HG02852 (cell line): ENCODE data around the gene TMEM175.
"Not testable (repeated sequence)": the region's sequence is repeated elsewhere in the genome, so short reads cannot be mapped to it uniquely, and the experiment has no call there.

Experiments
- ATAC-seq: cut with Tn5 transposase; IDR thresholded peaks from one replicate; pipeline ENCODE4 v1.9.1; 2021; ENCODE audit warnings: mild to moderate bottlenecking, moderate library complexity; ENCODE audit not compliant: unreplicated experiment

TMEM175 gene

GRCh38 chr4:968221-968620 is 36.0 kb downstream of the TMEM175 start:
- ATAC-seq: no peak

- no peak for ATAC-seq
Observed at GRCh38 chr4:968621-969394, 36.5 kb downstream of the TMEM175 start.

GRCh38 chr4:970046-970745 is 37.9 kb downstream of the TMEM175 start:
- no peak for ATAC-seq

DNA sequence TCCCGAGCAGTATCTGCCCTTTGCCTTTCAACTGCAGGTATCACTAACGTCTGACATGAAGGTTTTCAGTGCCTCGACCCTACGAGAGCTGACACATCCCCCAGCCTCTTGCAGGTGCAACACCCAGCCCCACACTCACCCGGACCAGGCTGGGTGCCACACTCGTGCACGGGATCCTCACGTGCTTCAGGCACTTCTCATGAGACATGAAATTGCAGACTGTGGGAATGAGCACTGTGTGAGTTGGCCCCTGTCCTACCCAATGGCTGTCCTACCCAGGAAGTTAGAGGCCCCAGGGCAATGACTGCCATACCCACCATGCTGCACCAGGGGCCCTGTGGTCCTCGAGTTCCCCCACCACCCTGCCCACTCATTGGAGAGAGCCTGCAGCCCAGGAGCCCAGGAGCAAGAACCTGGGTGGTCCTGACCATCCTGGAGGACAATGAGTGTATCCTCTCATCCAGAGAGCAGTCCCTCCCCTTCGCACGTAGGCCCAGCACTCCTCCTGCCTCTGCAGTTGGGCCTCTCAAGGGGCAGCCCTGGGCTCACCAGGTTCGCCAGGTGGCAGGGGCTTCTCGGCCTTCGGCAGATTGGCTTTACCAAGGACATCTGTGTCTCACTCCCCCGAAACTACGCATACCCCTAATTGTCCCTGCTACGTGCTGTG is 38.7 kb downstream of the TMEM175 start:
- ATAC-seq: no peak

DNA sequence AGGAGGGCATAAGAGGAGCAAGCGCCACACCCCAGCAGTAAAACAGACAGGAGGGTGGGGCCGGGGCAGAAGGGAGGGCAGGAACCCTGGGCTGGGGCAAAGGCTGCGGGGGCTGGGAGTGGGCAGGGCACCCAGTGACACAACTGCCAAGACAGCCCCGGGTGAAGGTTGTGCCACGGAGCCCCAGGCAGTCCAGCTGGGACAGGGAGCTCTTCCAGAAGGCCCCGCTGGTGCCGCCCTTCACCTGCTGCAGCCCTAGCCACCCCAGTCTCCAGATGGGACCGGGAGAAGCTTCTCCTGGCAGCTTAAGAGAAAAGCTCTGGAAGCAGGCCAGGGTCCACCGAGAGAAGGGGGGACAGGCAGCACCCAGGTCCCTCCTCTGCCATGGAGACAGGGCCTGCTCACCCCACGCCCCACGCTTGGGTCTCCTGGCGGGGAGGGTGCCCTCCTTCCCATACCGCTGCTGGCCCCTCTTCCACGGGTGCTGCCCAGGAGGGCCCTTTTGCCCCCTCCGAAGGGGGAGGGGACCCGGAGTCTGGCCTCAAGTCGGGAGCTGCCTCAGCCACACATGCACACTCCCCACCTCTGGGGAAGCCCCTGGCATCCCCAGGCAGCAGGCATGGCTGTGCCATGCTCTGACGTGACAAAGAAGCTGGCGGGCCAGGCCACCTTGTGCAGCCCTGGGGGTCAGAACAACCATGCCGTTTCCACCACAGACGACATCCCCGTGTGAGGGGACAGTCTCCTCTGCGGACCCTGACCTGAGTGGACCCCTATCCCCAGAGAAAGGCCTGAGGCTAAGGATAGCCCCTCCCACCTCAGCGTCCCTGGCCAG is 39.6 kb downstream of the TMEM175 start:
- ATAC-seq: no peak

- ATAC-seq: peak; percentile 44
Observed at GRCh38 chr4:972651-973424, 40.6 kb downstream of the TMEM175 start.

DNA sequence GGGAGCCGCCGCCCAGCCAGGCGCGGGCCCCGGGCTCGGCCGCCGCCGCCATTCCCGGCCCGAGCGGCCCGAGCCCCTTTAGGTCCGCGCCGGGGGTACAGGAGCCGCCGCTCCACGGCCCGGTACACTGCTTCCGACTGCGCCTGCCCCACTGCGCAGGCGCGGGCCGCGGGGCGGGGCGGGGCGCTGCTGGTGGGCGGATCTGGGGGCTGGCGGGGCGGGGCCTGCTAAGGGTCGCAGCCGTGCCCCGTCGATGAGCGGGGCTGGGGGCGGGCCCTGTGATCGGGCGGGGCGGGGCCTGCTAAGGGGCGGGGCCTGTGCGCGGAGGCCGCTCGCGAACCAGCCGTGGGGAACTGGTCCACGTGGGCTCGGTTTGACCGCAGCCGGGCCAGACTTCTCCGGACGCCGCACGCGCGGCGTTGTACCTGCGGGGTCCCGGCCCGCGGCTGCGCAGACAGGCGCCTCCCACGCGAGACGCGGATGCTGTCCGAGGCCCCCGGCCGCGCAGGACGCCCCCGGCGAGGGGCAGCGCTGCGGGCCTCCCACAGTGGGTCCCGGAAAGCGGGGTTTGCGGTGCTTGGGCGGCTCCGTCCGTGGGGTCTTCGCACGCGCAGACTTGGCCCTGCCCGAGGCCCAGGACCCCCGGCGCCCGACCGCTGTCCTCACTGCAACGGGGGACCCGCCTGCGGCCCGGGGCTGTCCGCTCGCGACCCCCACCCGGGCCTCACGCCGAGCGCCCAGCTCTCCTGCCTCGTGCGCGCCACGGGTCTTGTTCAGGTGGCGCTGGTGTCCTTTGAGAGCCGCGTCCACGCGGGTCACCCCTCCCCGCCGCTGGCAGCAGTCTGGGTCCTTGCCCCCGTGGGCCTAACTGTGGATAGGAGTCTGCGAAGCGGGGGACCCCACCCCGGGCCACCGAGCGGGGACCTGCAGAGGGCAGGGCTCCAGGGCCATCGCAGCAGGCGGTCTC is 41.5 kb downstream of the TMEM175 start, which contains the start of gene DGKQ:
Gene DGKQ (minus strand): TSS at position 139 of the 967 bp plus-strand sequence. CDS start 87 bp downstream, at position 52.
- peak; percentile 63 for ATAC-seq

DNA sequence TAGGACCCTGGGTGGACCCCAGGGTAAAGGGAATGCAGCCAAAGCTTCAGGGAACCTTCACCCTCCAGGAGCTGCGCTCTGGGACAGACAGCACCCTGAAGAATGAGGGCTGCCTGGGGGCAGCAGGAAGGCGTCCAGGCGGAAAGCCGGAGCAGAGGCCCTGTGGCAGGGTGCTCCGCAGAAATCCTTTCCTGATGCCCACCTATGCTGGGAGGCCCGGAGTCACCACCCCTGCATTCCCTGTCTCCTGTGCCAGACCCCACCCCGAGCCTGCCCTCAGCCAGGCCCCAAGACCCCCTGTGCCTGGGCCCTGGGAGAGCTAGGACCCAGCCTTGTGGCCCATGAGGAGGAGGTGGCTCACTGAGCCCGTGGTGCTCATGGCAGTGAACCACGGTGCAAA is 42.4 kb downstream of the TMEM175 start:
- no peak for ATAC-seq

- ATAC-seq: not testable (repeated sequence)
Observed at GRCh38 chr4:976016-976415, 43.8 kb downstream of the TMEM175 start.

GRCh38 chr4:978957-979701 is 46.9 kb downstream of the TMEM175 start:
- ATAC-seq: no peak

GRCh38 chr4:982291-982690 is 50.0 kb downstream of the TMEM175 start:
- ATAC-seq: no peak

- ATAC-seq: no peak
Observed at GRCh38 chr4:982814-983213, 50.6 kb downstream of the TMEM175 start.

- no peak for ATAC-seq
Observed at GRCh38 chr4:984336-985054, 52.2 kb downstream of the TMEM175 start.

- no peak for ATAC-seq
Observed at GRCh38 chr4:985123-985830, 53.0 kb downstream of the TMEM175 start.

DNA sequence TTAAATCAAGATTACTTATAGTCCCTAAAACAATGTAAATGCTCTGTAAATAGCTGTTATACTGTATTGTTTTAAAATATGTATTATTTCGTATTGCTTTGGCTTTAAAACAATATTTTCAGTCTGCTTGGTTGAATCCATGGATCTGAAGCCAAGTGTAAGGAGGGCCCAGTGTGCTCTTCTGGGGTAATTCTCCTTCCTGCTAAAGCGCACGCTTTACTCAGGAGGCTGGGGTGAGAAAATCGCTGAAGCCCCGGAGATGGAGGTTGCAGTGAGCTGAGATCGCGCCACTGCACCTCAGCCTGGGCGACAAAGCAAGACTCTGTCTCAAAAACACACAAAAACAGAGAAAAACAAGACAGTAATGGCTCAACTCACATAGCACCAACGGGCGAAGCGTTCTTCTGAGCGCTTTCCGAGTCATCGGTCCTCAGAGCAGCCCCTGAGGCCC is 54.2 kb downstream of the TMEM175 start:
- peak; percentile 14 for ATAC-seq

DNA sequence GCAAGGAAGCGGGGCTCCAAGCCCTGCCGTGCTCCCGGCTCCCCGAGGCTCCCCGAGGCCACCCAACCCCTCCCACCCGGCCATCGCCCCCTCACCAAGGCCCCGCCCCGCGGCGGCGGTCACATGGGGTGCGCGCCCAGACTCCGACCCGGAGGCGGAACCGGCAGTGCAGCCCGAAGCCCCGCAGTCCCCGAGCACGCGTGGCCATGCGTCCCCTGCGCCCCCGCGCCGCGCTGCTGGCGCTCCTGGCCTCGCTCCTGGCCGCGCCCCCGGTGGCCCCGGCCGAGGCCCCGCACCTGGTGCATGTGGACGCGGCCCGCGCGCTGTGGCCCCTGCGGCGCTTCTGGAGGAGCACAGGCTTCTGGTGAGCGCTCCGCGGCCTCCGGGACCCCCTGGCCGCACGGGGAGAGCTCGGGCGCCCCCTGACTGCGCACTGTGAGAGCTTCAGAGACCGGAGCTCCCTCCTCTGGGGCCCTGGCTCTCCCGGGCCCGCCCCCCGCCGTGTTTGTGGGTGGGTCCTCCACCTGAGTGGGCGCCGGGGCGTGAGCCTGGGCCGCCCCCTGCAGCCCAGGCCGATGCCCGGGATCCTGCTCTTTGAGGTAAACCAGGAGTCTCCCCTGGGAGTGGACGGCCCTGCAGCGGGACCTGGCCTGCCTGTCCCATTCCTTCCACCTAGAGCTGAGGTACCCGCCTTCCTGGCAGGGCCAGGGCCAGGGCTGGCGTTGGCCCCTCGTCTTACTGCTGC is 54.8 kb downstream of the TMEM175 start, which contains the start of gene IDUA:
Gene IDUA (plus strand): TSS at position 166 of the 745 bp plus-strand sequence. CDS start 41 bp downstream, at position 207.
- peak; percentile 80 for ATAC-seq
